ENCODE data around the gene NEK7. TPM values are rescaled to one million over a fixed set of nuclear protein-coding genes. Genes with fewer than 3 reads are reported as not detected.
A peak's percentile ranks its signal among the peaks of the same experiment; 100 is the strongest.

Gene NEK7
- total and polyA plus RNA-seq, 9 of the 15 experiments (the other 6 are each of a cell fraction or from before 2014, with no cell fraction given), result 8.5 to 37.3 (median 27.7) TPM

DNA sequence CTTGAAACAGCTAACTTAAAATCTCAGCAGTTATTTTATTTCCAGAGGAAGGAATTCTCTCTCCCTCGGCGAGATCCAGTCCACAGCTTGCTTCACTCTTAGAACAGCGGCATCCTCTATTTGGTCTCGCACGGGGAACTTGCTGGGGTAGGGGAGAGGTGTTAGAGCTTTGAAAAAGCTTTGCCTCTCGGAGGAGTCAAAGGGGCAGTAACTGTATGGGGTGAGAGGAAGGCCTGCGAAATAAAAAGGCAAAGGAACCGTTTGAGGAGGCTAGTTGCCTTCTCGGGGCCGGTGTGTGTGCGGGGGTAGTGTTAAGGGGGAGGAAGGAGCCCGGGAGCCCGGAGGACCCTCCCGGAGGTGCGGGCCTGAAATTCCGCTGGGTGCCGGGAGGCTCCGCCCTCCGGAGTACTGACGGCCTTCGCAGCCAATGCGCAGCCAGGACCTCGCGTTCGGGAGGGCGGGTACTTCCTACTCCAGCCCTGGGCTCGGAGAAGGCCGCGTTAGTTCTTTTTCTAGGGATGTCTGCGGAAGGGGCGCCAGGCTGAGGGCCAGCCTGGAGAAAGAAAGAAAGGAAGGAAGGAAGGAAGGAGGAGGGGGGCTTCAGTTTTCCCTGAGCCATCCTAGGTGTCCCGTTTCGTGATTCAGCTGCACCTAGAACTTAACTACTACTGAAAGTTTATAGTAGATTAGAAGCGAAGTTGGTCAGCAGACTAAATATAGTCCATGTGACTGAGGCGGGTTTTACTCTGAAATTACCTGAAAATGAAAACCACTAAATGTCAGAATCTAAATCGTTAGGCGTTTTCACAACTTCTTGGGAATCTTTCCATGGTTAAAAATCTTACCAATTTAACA, 2.2 kb downstream of the NEK7 start (continued):
- TF ChIP-seq, protein P1, sequence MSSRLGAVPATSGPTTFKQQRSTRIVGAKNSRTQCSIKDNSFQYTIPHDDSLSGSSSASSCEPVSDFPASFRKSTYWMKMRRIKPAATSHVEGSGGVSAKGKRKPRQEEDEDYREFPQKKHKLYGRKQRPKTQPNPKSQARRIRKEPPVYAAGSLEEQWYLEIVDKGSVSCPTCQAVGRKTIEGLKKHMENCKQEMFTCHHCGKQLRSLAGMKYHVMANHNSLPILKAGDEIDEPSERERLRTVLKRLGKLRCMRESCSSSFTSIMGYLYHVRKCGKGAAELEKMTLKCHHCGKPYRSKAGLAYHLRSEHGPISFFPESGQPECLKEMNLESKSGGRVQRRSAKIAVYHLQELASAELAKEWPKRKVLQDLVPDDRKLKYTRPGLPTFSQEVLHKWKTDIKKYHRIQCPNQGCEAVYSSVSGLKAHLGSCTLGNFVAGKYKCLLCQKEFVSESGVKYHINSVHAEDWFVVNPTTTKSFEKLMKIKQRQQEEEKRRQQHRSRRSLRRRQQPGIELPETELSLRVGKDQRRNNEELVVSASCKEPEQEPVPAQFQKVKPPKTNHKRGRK (tag; IDR thresholded peaks at IDR 0.05), result no peak
- TF ChIP-seq, protein P2, sequence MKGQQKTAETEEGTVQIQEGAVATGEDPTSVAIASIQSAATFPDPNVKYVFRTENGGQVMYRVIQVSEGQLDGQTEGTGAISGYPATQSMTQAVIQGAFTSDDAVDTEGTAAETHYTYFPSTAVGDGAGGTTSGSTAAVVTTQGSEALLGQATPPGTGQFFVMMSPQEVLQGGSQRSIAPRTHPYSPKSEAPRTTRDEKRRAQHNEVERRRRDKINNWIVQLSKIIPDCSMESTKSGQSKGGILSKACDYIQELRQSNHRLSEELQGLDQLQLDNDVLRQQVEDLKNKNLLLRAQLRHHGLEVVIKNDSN (CRISPR knock-in tag; IDR thresholded peaks at IDR 0.05), result peak; percentile 15; the same call in 1 of the 2 replicates
- TF ChIP-seq FOXK2 (conservative IDR thresholded peaks at IDR 0.05 in 1 of 2, IDR thresholded peaks at IDR 0.05 in 1 of 2; ENCODE audit: low read depth in 2 of 2) (no peak), ZNF57 (CRISPR knock-in tag; IDR thresholded peaks at IDR 0.05) (no peak), JUNB (CRISPR knock-in tag; conservative IDR thresholded peaks at IDR 0.05) (no peak), PHF20 (IDR thresholded peaks at IDR 0.05; ENCODE audit: partially characterized antibody) (no peak), CCNT2 (IDR thresholded peaks at IDR 0.05; ENCODE audit: borderline replicate concordance, extremely low read depth, insufficient read length, low read depth, low read length) (peak; percentile 73), HEY1 (CRISPR knock-in tag; IDR thresholded peaks at IDR 0.05; ENCODE audit: borderline replicate concordance) (no peak), WHSC1 (IDR thresholded peaks at IDR 0.05; ENCODE audit: low read length) (no peak), ZNF75A (CRISPR knock-in tag; IDR thresholded peaks at IDR 0.05) (no peak), BRD9 (IDR thresholded peaks at IDR 0.05; ENCODE audit: low read depth, partially characterized antibody) (peak; percentile 83), ARID2 (IDR thresholded peaks at IDR 0.05) (no peak), FOXA3 (CRISPR knock-in tag; conservative IDR thresholded peaks at IDR 0.05 in 1 of 2, IDR thresholded peaks at IDR 0.05 in 1 of 2) (no peak), ZNF561 (CRISPR knock-in tag; conservative IDR thresholded peaks at IDR 0.05) (no peak)
- TF ChIP-seq, protein P3, sequence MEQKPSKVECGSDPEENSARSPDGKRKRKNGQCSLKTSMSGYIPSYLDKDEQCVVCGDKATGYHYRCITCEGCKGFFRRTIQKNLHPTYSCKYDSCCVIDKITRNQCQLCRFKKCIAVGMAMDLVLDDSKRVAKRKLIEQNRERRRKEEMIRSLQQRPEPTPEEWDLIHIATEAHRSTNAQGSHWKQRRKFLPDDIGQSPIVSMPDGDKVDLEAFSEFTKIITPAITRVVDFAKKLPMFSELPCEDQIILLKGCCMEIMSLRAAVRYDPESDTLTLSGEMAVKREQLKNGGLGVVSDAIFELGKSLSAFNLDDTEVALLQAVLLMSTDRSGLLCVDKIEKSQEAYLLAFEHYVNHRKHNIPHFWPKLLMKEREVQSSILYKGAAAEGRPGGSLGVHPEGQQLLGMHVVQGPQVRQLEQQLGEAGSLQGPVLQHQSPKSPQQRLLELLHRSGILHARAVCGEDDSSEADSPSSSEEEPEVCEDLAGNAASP (IDR thresholded peaks at IDR 0.05), result no peak
- TF ChIP-seq, protein P4, sequence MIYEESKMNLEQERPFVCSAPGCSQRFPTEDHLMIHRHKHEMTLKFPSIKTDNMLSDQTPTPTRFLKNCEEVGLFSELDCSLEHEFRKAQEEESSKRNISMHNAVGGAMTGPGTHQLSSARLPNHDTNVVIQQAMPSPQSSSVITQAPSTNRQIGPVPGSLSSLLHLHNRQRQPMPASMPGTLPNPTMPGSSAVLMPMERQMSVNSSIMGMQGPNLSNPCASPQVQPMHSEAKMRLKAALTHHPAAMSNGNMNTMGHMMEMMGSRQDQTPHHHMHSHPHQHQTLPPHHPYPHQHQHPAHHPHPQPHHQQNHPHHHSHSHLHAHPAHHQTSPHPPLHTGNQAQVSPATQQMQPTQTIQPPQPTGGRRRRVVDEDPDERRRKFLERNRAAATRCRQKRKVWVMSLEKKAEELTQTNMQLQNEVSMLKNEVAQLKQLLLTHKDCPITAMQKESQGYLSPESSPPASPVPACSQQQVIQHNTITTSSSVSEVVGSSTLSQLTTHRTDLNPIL (CRISPR knock-in tag; IDR thresholded peaks at IDR 0.05), result no peak
- TF ChIP-seq, protein P5, sequence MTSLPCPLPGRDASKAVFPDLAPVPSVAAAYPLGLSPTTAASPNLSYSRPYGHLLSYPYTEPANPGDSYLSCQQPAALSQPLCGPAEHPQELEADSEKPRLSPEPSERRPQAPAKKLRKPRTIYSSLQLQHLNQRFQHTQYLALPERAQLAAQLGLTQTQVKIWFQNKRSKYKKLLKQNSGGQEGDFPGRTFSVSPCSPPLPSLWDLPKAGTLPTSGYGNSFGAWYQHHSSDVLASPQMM (CRISPR knock-in tag; IDR thresholded peaks at IDR 0.05), result no peak
- TF ChIP-seq, protein P6, sequence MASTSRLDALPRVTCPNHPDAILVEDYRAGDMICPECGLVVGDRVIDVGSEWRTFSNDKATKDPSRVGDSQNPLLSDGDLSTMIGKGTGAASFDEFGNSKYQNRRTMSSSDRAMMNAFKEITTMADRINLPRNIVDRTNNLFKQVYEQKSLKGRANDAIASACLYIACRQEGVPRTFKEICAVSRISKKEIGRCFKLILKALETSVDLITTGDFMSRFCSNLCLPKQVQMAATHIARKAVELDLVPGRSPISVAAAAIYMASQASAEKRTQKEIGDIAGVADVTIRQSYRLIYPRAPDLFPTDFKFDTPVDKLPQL (IDR thresholded peaks at IDR 0.05; ENCODE audit: extremely low read depth, insufficient read length), result no peak
